Neuron (in vitro differentiated cells): ENCODE results near the gene SKAP1.

Source experiments
- H2AFZ ChIP-seq: one replicate; pipeline ENCODE4 v1.6.1; 2013; ENCODE audit warnings: low read depth, mild to moderate bottlenecking, inconsistent platforms, low read length, moderate library complexity
- H3K27me3 ChIP-seq: one replicate; pipeline ENCODE4 v1.6.1; 2013; ENCODE audit warnings: low read length; ENCODE audit not compliant: insufficient read depth
- H3K36me3 ChIP-seq: one replicate; pipeline ENCODE4 v1.6.1; 2013; ENCODE audit warnings: low read length; ENCODE audit not compliant: insufficient read depth
- H3K4me1 ChIP-seq: one replicate; pipeline ENCODE4 v1.6.1; 2013; ENCODE audit warnings: low read length; ENCODE audit not compliant: insufficient read depth
- H3K4me3 ChIP-seq: 2 replicates; pipeline ENCODE4 v1.5.1; 2013; ENCODE audit warnings: mild to moderate bottlenecking, low read length, moderate library complexity
- H3K9me3 ChIP-seq: one replicate; pipeline ENCODE4 v1.6.1; 2013; ENCODE audit warnings: low read length

The SKAP1 gene

DNA sequence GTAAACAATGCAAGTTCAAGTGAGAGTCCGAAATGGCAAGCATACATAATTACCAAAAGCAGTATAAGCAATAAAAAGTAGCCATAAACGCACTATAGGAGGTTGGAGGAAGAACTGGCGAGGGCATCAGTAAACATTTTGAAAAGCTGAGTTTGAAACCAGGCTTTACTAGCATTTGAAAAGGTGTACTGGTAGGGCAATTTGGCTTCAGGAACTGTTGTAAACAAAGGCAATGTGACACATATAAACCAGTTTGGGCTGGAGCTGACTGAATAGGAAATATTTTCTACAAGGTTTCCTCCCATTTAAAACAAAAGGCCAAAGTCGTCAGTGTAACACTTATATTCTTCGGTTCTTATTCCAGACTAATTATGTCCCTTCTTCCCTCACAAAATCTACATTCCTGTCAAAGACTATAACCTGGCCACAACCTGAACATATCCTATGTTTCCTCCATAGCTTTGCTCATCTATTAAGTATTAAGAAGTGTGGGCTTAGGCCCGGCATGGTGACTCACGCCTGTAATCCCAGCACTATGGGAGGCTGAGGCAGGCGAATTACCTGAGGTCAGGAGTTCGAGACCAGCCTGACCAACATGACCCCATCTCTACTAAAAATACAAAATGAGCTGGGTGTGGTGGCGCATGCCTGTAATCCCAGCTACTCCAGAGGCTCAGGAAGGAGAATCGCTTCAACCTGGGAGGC is 336.5 kb downstream of the SKAP1 start:
- Histone ChIP-seq H3K4me1 (no peaks in the 10 kb centered on the region), H3K27me3 (no peaks in the 10 kb centered on the region), H3K36me3 (peaks cover 20% of the 10 kb centered on the region), H3K4me3 (no peak overlapping the region), H2AFZ (no peak overlapping the region), H3K9me3 (no peaks in the 10 kb centered on the region)

- H2AFZ ChIP-seq = no peak overlapping the region
Measured at GRCh38 chr17:48084932-48085331, 345.1 kb downstream of the SKAP1 start.

More at GRCh38 chr17:48084932-48085331, 345.1 kb downstream of the SKAP1 start:
- H3K27me3 ChIP-seq = no peaks in the 10 kb centered on the region
- H3K9me3 ChIP-seq = no peaks in the 10 kb centered on the region
- peaks cover under 1% of the 10 kb centered on the region for H3K36me3 ChIP-seq
- peaks cover 5% of the 10 kb centered on the region for H3K4me1 ChIP-seq
- H3K4me3 ChIP-seq = no peak overlapping the region
